ENCODE measurements around the gene NACC2.
"Not testable (repeated sequence)": the region's sequence is repeated elsewhere in the genome, so short reads cannot be mapped to it uniquely, and the experiment has no call there.

The NACC2 gene

DNA sequence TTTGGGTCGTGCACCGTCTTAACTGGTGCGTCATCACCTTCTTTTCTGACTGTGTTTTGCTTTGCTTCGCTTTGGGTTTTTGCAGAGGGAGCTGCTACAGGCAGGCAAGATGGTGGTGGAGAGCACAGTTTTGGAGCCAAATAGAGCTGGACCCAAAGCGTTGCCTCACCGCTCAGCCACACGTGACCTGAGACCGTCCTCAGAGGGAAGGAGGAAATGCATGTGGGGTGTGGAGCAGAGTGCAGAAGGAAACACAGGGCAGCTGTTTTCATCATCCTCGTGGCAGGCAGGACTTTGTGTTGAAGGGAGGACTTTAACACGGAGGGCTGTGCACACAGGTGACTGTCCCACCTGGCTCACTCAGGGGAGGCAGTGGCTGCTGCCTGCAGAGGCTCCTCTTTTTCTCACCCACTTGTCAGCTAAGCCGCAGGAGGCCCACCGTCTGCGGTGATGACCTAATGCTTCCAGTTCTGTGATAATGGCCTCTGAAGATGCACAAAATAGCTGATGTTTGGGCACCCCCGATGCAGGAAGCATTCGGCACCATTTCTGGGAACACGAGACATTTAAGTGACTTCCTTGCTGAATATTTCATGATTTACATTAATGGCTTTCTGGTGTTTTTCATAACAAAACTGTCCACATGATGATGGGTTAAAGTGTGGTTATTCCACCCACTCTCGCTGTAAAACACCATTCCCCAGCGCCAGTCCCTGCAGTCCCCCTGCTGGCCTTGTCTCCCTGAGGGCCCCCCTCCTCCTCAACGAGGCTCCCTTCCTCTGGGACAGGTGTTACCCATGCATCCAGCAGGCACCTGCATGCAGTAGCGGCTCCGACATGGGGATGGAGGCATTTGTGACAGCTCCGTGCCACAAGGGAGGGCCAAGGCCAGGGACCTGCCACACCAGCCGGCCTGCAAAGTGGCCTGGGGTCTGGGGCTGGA, 121.5 kb downstream of the NACC2 start:
- no peak for DNase-seq

- peak; percentile 35 for DNase-seq
Observed at GRCh38 chr9:135971892-135972291, 123.2 kb downstream of the NACC2 start.

GRCh38 chr9:135971111-135971766, 123.8 kb downstream of the NACC2 start:
- no peak for DNase-seq

GRCh38 chr9:135970128-135970815, 124.8 kb downstream of the NACC2 start:
- no peak for DNase-seq

DNA sequence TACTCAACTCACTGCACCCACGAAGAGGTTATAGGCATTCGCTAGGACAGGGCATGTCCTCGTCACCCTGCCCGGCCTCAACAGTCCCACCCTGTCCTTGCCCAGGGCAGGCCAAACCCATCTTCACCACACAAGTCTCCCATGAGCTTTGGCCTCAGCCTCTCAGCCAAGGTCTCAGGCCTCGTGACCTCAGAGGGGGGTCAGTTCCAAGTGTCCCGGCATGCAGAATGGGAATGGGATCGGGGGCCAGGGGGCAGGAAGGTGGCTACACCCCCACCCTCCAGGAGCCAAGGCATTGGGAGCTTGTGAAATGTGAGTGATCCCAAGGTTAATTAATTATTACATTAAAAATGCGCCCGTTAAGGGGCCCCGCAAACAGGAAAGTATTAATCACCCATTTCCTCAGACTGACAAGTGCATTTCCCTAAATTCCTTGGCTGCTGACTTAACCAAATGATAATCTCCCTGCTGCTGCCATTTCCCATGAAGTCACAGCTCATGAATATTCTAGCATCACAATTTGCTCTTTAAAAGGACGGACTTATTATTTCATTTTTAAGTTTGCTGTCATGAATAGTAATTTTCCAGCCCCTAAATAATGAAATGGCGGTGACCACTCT, 125.9 kb downstream of the NACC2 start:
- DNase-seq, result no peak

- DNase-seq, result no peak
Observed at GRCh38 chr9:135968601-135969000, 126.5 kb downstream of the NACC2 start.

- DNase-seq, result no peak
Observed at GRCh38 chr9:135968083-135968476, 127.0 kb downstream of the NACC2 start.

- not testable (repeated sequence) for DNase-seq
Observed at GRCh38 chr9:135966916-135967260, 128.2 kb downstream of the NACC2 start.

DNA sequence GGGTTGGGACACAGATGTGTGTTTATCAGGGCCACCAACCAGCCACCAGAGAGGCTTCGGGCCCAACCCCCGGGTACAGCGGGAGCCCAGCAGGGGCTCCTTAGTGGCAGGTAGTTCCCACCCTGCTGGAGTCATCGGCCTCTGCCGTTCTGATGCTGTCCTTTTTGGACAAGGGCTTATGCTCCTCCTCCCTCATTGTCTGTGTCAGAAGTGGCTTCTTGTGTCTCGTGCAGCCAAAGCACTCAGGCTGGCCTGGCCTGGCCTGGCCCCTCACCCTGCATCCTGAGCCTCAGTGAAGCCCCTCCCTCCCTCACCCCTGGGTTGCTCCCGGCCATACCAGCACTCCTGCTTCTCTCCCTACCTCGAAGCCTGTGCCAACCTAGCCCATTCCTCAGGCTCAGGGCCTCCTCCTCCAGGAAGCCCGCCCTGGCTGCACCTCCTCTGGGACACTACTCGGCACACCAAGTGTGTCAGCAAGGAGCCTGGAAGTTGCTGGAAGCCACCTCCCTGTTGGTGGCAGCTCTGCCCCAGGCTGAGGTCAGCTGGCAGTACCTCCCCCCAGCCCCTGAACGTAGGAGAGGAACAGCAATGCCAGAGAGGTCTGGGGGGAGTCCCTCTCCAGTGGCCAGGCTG, 129.8 kb downstream of the NACC2 start:
- DNase-seq, result no peak

GRCh38 chr9:135963938-135964337, 131.2 kb downstream of the NACC2 start:
- no peak for DNase-seq

DNA sequence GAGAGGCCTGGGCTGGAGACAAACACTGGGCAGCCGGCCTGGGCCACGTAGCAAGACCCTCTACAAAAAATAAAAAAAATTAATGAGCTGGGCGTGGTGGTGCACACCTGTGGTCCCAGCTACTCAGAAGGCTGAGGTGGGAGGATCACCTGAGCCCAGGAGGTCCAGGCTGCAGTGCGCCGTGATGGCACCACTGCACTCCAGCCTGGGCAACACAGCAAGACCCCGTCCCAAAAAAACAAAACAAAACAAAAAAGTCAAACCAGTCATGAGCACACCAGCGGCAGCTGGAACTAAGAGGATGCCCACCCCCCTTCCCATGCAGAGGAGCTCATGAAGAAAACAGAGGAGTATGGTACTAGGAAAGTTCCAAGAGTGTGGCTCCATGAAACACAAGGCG, 131.8 kb downstream of the NACC2 start:
- no peak for DNase-seq

DNA sequence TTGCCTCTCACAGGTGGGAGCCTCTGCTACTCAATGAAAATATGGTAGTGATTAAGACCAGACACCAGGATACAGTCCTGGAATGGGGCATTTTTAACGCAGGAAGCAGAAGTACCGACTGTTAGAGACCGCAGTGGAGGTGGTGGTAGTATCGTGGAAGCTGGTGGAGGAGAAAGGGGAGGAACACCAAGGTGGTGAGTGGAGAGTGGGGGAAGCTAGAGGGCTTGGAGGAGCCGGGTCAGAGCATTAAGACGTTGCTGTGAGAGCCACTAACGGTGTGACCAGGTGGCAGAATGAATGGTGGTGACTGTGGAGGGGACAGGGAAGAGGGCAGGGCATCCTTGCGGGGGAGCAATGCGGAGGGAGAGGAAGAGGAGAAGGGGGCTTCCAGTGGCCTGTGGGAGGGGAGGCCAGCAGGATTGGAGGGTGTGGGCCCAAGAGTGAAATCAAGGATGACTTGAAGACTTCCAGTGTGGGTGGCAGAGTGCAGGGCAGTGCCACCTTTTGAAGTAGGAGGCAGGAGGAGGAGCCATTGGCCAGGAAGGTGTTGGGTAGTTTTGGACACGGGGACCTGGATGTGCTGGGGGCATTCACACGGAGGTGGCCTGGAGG, 132.3 kb downstream of the NACC2 start:
- DNase-seq, result no peak

- DNase-seq, result no peak
Observed at GRCh38 chr9:135961811-135962695, 133.0 kb downstream of the NACC2 start.

DNA sequence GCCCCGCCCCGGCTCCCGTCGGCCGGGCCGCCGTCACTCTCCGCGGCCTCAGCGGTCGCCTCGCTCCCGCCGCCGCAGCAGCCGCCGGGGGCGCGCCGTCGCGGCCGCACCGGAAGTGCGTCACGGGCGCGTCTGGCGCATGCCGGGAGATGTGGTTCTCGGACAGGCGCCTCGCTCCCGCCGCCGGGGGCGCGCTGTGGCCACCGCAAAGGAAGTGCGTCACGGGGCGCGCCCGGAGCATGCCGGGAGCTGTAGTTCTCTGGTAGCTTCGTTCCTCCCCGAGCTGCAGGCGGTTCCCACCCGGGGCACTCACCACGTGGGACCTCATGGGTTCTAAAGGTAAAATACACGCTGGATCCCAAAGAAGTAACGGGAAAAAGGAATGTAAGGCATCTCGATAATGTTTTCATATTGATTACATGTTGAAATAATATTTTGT, 133.8 kb downstream of the NACC2 start, which contains the start of gene UBAC1:
Gene UBAC1 (minus strand): TSS at position 97 of the 439 bp plus-strand sequence. CDS start 211 bp downstream, outside the sequence.
- DNase-seq, result peak; percentile 96

DNA sequence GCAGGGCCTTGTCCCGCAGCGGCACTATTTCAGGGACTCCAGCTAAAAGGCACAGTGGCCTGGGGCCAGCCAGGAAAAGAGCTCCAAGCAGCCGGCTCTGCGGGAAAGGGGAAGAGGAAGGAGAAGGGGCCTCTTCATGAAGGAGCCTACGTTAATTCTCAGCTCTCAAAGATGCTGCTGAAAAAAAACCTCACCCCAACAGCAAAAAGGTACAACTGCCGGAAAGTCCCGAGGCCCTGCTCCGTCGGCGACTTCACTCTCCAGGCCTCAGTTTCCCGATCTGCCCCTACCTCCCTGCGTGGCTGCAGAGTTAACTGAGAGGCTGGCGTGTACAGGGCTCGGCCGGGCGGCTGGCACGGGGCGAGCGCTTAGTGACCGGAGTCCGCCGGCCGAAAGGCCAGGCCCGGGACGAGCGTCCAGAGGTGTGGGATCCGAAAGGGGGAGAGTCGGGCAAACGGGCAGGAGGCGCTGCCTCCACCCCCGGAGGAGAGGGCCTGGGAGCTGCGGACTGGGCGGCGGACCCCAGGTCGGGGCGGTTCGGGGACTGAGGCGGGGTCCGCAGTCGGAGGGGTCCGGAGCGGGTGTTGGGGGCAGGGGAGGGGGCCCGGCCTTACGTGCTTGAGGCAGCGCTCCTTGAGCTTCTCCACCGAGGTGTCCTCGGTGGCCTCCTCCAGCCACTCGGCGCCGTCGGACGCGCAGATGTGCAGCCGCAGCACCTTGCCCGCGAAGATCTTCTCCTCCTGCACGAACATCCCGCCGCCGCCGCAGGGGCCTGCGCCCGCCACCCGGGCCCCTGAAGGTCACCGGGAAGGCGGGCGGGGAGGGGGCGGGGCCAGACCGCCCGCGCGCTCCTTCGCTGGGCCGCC, 134.4 kb downstream of the NACC2 start:
- no peak for DNase-seq

DNA sequence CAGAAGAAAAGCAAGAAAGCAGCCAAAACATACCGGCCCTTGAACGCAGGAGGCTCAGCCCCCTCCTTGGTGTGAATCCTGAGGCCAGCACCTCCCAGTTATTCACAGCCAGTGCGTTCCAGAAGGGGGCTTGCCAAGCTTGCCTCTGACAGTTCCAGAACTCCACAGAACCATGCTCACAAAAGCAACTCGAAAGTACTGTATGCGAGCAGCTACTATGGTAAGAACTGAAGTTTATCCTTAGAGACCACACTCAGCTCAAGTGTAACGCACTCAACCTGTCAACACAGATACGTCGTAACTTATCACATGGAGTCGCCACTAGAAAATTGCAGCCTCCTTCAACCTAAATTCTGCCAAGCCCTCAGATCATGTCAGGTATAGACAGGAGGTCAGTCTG, 135.3 kb downstream of the NACC2 start:
- no peak for DNase-seq

DNA sequence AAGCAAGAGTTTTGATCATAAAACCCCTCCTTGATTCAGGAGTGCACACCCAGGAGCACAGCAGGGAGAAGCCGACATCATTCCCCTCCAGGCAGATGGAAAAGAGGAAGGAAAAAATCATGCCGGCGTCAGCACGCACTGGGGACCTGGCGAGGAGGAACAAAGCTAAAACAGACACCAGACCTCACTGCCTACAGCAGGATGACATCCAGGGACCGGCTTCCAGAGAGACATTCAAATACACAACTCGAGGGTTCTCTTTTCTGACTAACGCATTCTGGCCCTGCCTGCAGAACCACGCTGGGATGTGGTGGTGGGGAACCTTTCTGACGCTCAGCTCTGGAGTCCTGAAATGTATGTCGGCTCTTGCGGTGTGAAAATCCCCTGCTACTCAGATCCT, 136.6 kb downstream of the NACC2 start:
- no peak for DNase-seq

GRCh38 chr9:135957431-135957830, 137.7 kb downstream of the NACC2 start:
- DNase-seq, result no peak

DNA sequence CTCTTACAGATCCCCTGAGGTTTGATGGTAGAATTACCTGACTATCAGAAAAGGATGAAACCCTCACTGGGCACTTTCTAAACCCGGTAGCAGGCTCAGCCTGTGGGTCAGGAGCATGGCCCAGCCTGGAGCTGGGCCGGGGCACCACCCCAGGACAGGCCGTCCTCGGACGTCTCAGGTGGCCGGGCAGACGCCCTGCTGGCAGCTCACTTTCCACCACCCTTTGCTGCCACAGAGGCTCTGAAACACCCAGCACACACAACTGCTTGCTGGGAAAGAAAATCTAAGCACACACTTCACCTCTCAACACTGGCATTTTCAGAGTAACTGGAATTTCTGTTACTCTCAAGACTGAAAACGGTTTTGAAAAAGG, 138.3 kb downstream of the NACC2 start:
- DNase-seq, result no peak

All from activated naive CD4-positive, alpha-beta T cell treated with Interleukin-2 at 50 U/mL for 16 hours (primary cell).